B cell (primary cell): Measurements from ENCODE around the gene SH3RF3. TPM values are rescaled to one million over a fixed set of nuclear protein-coding genes. Genes with fewer than 3 reads are reported as not detected.

Source experiments
- ATAC-seq: fragments of 200-7000 bp; cut with Tn5 transposase; one replicate; pipeline ENCODE4 v1.10.0; 2021; ENCODE audit warnings: low read depth, mild to moderate bottlenecking, moderate number of reproducible peaks, moderate library complexity
- CTCF ChIA-PET: fragments of 350-600 bp; sonication (Branson Sonifier 250); formaldehyde crosslinking; loops from one replicate; lab custom pipeline; 2021; ENCODE audit warnings: antibody characterized with exemption, inconsistent platforms; lab: Charles Lee
- POLR2A ChIA-PET: fragments of 350-600 bp; sonication (Branson Sonifier 250); formaldehyde crosslinking; loops from one replicate; lab custom pipeline; 2021; ENCODE audit warnings: antibody characterized with exemption; lab: Charles Lee
- DNase-seq: peaks from one replicate; pipeline ENCODE4 v3.0.0; 2013
- H2AFZ ChIP-seq: 2 replicates; pipeline ENCODE4 v1.6.1; 2012; ENCODE audit warnings: mild to moderate bottlenecking, low read depth, low read length; ENCODE audit not compliant: insufficient read depth, poor library complexity, severe bottlenecking
- H3K27ac ChIP-seq, 2 donors: 1 replicate in 1 of 2; 2 replicates in 1 of 2; pipeline ENCODE4 v1.5.1; 2012 to 2013; ENCODE audit warnings: low read length in 2 of 2, mild to moderate bottlenecking in 2 of 2, moderate library complexity in 1 of 2
- H3K27me3 ChIP-seq, 4 experiments: fragments of 200-600 bp in 1 of 4; sonication (generic) in 1 of 4; replicated peaks in 1 of 4; 1 replicate in 2 of 4; 2 replicates in 2 of 4; pipeline versions ENCODE4 v1.6.1 to v1.7.0; 2013 to 2016; ENCODE audit warnings: low read length in 3 of 4, mild to moderate bottlenecking in 2 of 4, mixed read lengths in 1 of 4, moderate library complexity in 1 of 4; ENCODE audit not compliant: insufficient read depth in 4 of 4, control insufficient read depth in 3 of 4; ENCODE audit errors: control extremely low read depth in 1 of 4
- H3K36me3 ChIP-seq, 2 experiments: replicated peaks in 1 of 2; 1 replicate in 1 of 2; 2 replicates in 1 of 2; pipeline versions ENCODE4 v1.6.1 to v1.7.1; 2013; ENCODE audit warnings: low read length in 1 of 2; ENCODE audit not compliant: insufficient read depth in 2 of 2, control insufficient read depth in 1 of 2; ENCODE audit errors: control extremely low read depth in 1 of 2, extremely low read depth in 1 of 2
- H3K4me1 ChIP-seq, 2 donors: fragments of 200-600 bp in 1 of 2; sonication (generic) in 1 of 2; 1 replicate in 1 of 2; 2 replicates in 1 of 2; pipeline versions ENCODE4 v1.5.1 to v1.6.1; 2013 to 2017; ENCODE audit warnings: low read length in 2 of 2; ENCODE audit not compliant: control insufficient read depth in 2 of 2, insufficient read depth in 2 of 2
- H3K4me2 ChIP-seq: replicated peaks from 2 replicates; pipeline ENCODE3; 2012; ENCODE audit warnings: mild to moderate bottlenecking, low read depth, low read length; ENCODE audit not compliant: poor library complexity, severe bottlenecking
- H3K4me3 ChIP-seq, 5 experiments: fragments of 200-600 bp in 1 of 5; sonication (generic) in 1 of 5; 1 replicate in 3 of 5; 2 replicates in 2 of 5; pipeline versions ENCODE4 v1.5.1 to v1.7.0; 2011 to 2016; ENCODE audit warnings: low read length in 4 of 5, mild to moderate bottlenecking in 4 of 5, low read depth in 2 of 5, control low read depth in 1 of 5, moderate library complexity in 1 of 5; ENCODE audit not compliant: insufficient read depth in 1 of 5; ENCODE audit errors: control extremely low read depth in 1 of 5, extremely low read depth in 1 of 5
- H3K79me2 ChIP-seq: fragments of 200-600 bp; sonication (generic); one replicate; pipeline ENCODE4 v1.6.0; 2016; ENCODE audit warnings: low read length; ENCODE audit not compliant: control insufficient read depth, insufficient read depth
- H3K9ac ChIP-seq: fragments of 200-600 bp; sonication (generic); 2 replicates; pipeline ENCODE4 v1.6.1; 2017; ENCODE audit warnings: mild to moderate bottlenecking, low read length, moderate library complexity
- H3K9me3 ChIP-seq, 3 donors: one replicate each; pipeline versions ENCODE4 v1.6.1 to v1.7.1; 2013; ENCODE audit warnings: low read length in 2 of 3; ENCODE audit not compliant: control insufficient read depth in 2 of 3, insufficient read depth in 1 of 3; ENCODE audit errors: control extremely low read depth in 1 of 3
- H4K20me1 ChIP-seq: 2 replicates; pipeline ENCODE4 v1.6.0; 2012; ENCODE audit warnings: mild to moderate bottlenecking, low read length; ENCODE audit not compliant: insufficient read depth, control insufficient read depth, poor library complexity, severe bottlenecking
- H3K27ac Mint-ChIP-seq: one replicate; pipeline ENCODE4 v1.8.0; 2021; ENCODE audit warnings: mixed read lengths
- H3K27me3 Mint-ChIP-seq: one replicate; pipeline ENCODE4 v1.8.0; 2021; ENCODE audit warnings: mixed read lengths
- H3K4me1 Mint-ChIP-seq: one replicate; pipeline ENCODE4 v1.8.0; 2021; ENCODE audit warnings: mixed read lengths
- H3K4me3 Mint-ChIP-seq: one replicate; pipeline ENCODE4 v1.8.0; 2021; ENCODE audit warnings: mixed read lengths
- H3K9me3 Mint-ChIP-seq: one replicate; pipeline ENCODE4 v1.8.0; 2022; ENCODE audit warnings: mixed read lengths; ENCODE audit not compliant: insufficient read depth
- CTCF ChIP-seq: fragments of 200-600 bp; IDR thresholded peaks from one replicate; pipeline ENCODE4 v1.8.0; 2022; ENCODE audit warnings: antibody characterized with exemption, mild to moderate bottlenecking
- EZH2 ChIP-seq: IDR thresholded peaks from 2 replicates; pipeline ENCODE4 v1.6.1; 2012; ENCODE audit warnings: borderline replicate concordance, low read depth, mild to moderate bottlenecking, moderate library complexity, low read length; ENCODE audit not compliant: insufficient read depth, poor library complexity, severe bottlenecking
- WGBS: methylation state at CpG from one replicate; pipeline ENCODE4 v1.1.5; 2013; ENCODE audit warnings: missing lambda C conversion rate; ENCODE audit not compliant: insufficient coverage; 5-methylcytosine and 5-hydroxymethylcytosine counted together
- intact Hi-C: fragments of 100-400 bp; cut with micrococcal nuclease; formaldehyde crosslinking; loops from one replicate; pipeline ENCODE4 v1.10.0; 2022
- polyA plus RNA-seq: library from polyadenylated mRNA; depleted of rRNA; stranded (reverse); fragments of >200 nt; gene quantifications from 2 replicates; pipeline ENCODE4 v1.2.3, GENCODE V29; 2012
- total RNA-seq, 2 donors: library from RNA; stranded (reverse); fragments of 120-200 nt in 1 of 2; gene quantifications; 1 replicate in 1 of 2; 2 replicates in 1 of 2; pipeline versions ENCODE4 v1.2.3 to v1.2.4, GENCODE V29; 2013 to 2022

The SH3RF3 gene
- total and polyA plus RNA-seq, 2 donors (not counting 1 experiment from before 2014, with no cell fraction given): 0.07 to 1.2 TPM

GRCh38 chr2:109407276-109408042 is 278.5 kb downstream of the SH3RF3 start:
- intact Hi-C loops: no loop called here
- WGBS: 88% methylated on average over 5 of the region's 7 CpGs
- no peaks in the 10 kb centered on the region for H3K79me2 ChIP-seq
- H3K27ac Mint-ChIP-seq: no peak overlapping the region
- no peak overlapping the region for H3K27ac ChIP-seq
- no peaks in the 10 kb centered on the region for H4K20me1 ChIP-seq
- ATAC-seq (no peak), DNase-seq (no peak)
- H3K9me3 ChIP-seq: no peaks in the 10 kb centered on the region
- CTCF ChIA-PET: interaction anchor here (0.6 to 1.3 kb wide), 2 partner anchors 13 to 103 kb away, joined by 4 read pairs; no protein-coding TSS in a partner anchor
- H3K27me3 Mint-ChIP-seq: no peaks in the 10 kb centered on the region
- H3K4me1 ChIP-seq: no peaks in the 10 kb centered on the region
- H3K4me3 ChIP-seq: no peak overlapping the region
- H3K4me1 Mint-ChIP-seq: peaks cover 4% of the 10 kb centered on the region
- TF ChIP-seq EZH2 (no peak), CTCF (no peak)
- H3K9me3 Mint-ChIP-seq: no peaks in the 10 kb centered on the region
- no peak overlapping the region for H2AFZ ChIP-seq
- H3K4me3 Mint-ChIP-seq: no peak overlapping the region
- H3K4me2 ChIP-seq: no peak overlapping the region
- no peaks in the 10 kb centered on the region for H3K27me3 ChIP-seq
- no peak overlapping the region for H3K9ac ChIP-seq
- no peaks in the 10 kb centered on the region for H3K36me3 ChIP-seq
- POLR2A ChIA-PET: no interaction called here

GRCh38 chr2:109408043-109408335 is 279.0 kb downstream of the SH3RF3 start:
- ATAC-seq (no peak), DNase-seq (no peak)
- Histone ChIP-seq H3K4me2 (no peak overlapping the region), H4K20me1 (no peaks in the 10 kb centered on the region), H3K9me3 (no peaks in the 10 kb centered on the region), H3K9ac (no peak overlapping the region), H3K4me1 (no peaks in the 10 kb centered on the region), H3K27ac (no peak overlapping the region), H3K4me3 (no peak overlapping the region), H3K36me3 (no peaks in the 10 kb centered on the region), H2AFZ (no peak overlapping the region), H3K79me2 (no peaks in the 10 kb centered on the region), H3K27me3 (no peaks in the 10 kb centered on the region)
- TF ChIP-seq EZH2 (no peak), CTCF (no peak)
- Mint-ChIP-seq H3K4me1 (peaks cover 2% of the 10 kb centered on the region), H3K27me3 (no peaks in the 10 kb centered on the region), H3K27ac (no peak overlapping the region), H3K9me3 (no peaks in the 10 kb centered on the region), H3K4me3 (no peak overlapping the region)
- WGBS: 55% methylated on average over 3 of the region's 4 CpGs
- POLR2A ChIA-PET: no interaction called here
- CTCF ChIA-PET: interaction anchor here (0.6 to 1.3 kb wide), 2 partner anchors 13 to 102 kb away, joined by 4 read pairs; no protein-coding TSS in a partner anchor
- intact Hi-C loops: no loop called here
